Thyroid gland (tissue), 4 donors: ENCODE data around the gene TOP3A.

ENCODE experiments used
- POLR2A ChIP-seq, 2 donors: fragments of 450-650 bp; IDR thresholded peaks; one replicate each; pipeline ENCODE4 v1.6.1; 2017; ENCODE audit warnings: antibody characterized with exemption in 2 of 2, mild to moderate bottlenecking in 2 of 2, moderate library complexity in 1 of 2
- TF ChIP-seq, protein P1 (sequence below), 6 experiments: fragments of 200-600 bp in 3 of 6; fragments of 450-650 bp in 3 of 6; sonication (generic) in 3 of 6; IDR thresholded peaks; one replicate each; pipeline ENCODE4 v1.5.1; 2016 to 2019; ENCODE audit warnings: antibody characterized with exemption in 6 of 6, mild to moderate bottlenecking in 2 of 6, inconsistent platforms in 1 of 6, moderate library complexity in 1 of 6

- no peak for TF ChIP-seq POLR2A (IDR thresholded peaks at IDR 0.05)
- TF ChIP-seq, protein P1, sequence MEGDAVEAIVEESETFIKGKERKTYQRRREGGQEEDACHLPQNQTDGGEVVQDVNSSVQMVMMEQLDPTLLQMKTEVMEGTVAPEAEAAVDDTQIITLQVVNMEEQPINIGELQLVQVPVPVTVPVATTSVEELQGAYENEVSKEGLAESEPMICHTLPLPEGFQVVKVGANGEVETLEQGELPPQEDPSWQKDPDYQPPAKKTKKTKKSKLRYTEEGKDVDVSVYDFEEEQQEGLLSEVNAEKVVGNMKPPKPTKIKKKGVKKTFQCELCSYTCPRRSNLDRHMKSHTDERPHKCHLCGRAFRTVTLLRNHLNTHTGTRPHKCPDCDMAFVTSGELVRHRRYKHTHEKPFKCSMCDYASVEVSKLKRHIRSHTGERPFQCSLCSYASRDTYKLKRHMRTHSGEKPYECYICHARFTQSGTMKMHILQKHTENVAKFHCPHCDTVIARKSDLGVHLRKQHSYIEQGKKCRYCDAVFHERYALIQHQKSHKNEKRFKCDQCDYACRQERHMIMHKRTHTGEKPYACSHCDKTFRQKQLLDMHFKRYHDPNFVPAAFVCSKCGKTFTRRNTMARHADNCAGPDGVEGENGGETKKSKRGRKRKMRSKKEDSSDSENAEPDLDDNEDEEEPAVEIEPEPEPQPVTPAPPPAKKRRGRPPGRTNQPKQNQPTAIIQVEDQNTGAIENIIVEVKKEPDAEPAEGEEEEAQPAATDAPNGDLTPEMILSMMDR (IDR thresholded peaks at IDR 0.05): no peak
These were observed 3.3 kb upstream of the TOP3A start for GRCh38 chr17:18318117-18318516.
